Measurements from ENCODE around the gene TRAPPC4.
"Not testable (repeated sequence)": the region's sequence is repeated elsewhere in the genome, so short reads cannot be mapped to it uniquely, and the experiment has no call there.

Gene TRAPPC4

DNA sequence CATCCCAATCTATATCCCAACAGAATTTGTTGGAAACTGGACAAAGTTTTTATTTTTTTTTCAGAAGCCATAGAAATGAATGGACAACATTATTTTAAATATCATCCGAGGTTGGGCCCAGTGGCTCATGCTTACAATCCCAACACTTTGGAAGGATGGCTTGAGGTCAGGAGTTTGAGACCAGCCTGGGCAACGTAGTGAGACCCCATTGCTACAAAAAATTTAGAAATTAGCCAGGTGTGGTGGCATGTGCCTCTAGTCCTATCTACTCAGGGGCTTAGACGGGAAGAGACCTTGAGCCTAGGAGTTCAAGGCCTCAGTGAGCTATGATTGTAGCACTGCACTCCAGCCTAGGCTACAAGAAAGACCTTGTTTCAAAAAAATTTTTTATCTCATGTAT is 16.2 kb downstream of the TRAPPC4 start:
- DNase-seq = no peak

DNA sequence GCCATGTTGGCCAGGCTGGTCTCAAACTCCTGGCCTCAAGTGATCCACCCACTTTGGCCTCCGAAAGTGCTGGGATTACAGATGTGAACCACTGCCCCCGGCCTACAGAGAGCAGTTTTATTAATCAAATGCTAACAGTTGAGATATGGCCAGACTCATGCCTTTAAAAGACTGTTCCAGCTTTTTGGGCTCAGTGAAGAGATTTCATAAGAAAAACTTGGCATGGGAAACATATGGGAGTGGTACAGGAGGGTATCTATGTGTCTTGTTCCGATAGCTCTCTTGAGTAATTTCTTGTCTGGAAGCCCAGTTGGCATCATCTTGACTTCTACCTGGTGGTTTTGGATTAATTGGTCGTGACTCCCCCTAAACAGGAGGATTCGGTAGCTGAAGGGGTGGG is 20.3 kb downstream of the TRAPPC4 start:
- DNase-seq = no peak

DNA sequence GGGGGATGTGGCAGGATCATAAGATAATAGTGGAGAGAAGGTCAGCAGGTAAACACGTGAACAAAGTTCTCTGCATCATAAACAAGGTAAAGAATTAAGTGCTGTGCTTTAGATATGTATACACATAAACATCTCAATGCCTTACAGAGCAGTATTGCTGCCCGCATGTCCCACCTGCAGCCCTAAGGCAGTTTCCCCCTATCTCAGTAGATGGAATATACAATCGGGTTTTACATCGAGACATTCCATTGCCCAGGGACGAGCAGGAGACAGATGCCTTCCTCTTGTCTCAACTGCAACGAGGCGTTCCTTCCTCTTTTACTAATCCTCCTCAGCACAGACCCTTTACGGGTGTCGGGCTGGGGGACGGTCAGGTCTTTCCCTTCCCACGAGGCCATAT is 20.9 kb downstream of the TRAPPC4 start:
- not testable (repeated sequence) for DNase-seq

DNA sequence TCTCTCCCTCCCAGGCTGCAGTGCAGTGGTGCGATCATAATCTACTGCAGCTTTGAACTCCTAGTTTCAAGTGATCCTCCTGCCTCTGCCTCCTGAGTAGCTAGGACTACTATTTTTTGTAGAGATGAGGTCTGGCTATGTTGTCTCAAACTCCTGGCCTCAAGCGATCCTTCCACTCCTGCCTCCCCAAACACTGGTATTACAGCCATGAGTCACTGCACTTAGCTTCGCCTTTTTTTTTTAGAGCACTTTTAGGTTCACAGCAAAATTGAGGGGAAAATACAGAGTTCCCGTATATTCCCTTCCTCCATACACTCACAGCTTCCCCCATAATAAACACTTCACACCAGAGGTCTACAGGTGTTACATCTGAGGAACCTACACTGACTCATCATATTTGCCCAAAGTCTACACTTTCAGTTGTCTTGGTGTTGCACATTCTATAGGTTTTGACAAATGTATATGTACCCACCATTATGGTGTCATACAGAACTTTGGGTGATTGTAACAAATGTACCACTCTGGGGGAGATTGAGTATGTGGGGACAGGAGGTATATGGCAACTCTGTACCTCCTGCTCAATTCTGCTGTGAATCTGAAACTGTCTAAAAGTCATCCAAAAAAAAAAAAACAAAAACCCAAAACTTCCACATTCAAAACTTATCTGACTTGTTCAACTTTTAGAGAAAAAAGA is 23.4 kb downstream of the TRAPPC4 start:
- no peak for DNase-seq

DNA sequence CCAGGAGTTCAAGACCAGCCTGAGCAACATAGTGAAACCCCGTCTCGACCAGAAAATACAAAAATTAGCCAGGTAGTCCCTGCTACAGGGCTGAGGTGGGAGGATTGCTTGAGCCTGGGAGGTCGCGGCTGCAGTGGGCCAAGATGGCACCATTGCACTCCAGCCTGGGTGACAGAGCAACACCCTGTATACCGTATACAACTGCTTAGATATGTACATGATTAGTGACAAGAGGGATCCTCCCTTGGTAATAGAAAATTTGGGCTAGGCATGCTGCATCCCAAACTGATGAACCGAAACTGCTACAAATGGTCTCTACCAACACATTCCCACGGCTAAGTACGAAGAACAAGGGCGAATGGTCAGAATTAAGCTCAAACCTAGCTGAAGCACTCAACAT is 24.4 kb downstream of the TRAPPC4 start:
- no peak for DNase-seq

DNA sequence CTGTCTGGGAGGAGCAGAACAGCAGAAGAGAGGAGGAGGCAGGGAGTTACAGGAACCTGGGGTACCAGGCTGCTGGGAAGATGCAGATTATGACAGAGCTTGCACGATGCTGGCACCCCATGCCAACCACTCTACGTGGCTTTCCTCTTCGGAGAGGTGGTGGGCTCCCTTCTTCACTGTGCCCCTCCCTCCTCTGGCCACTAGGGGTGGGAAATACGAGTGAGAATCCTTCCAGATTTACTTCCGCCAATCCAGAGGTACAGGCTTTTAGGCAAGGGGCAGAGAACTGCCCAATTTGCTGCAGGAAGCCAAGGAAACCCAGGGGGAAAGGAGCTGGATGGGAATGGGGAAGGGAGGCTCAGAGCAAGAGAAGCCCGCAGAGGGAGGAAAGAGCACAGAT is 26.1 kb downstream of the TRAPPC4 start:
- no peak for DNase-seq

DNA sequence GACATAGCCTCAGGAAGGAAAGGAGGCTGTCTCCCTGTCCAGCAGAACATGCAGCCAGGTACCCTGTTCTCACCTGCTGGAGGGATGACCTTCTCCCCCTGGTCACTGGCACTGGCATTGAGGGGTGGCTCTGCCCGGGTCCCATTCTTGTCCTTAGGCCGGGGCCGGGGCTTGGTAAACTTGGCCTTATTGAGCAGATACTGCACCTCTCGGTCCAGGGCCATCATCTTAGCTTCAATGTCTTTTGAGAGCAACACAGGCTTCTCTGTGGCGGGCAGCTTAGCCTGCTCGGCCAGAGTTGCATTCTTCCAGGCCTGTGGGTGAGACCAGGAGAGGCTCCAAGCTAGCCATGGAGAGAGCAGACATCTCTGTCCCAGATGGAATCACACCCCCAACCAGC is 27.9 kb downstream of the TRAPPC4 start:
- no peak for DNase-seq

DNA sequence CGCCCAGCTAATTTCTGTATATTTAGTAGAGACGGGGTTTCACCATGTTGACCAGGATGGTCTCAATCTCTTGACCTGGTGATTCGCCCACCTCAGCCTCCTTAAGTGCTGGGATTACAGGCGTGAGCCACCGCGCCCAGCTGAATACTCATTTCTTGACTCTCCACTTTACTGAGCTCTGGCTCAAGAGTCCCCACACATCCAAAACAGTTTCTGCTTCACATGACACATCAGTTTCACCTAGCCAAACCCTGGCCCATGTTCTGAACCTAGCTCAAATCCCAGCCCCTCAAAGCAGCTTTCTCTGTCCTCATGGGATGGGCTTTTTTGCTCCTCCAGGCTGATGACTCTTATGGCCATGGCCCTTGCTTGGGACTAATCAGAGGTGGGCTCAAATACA is 28.6 kb downstream of the TRAPPC4 start:
- no peak for DNase-seq

DNA sequence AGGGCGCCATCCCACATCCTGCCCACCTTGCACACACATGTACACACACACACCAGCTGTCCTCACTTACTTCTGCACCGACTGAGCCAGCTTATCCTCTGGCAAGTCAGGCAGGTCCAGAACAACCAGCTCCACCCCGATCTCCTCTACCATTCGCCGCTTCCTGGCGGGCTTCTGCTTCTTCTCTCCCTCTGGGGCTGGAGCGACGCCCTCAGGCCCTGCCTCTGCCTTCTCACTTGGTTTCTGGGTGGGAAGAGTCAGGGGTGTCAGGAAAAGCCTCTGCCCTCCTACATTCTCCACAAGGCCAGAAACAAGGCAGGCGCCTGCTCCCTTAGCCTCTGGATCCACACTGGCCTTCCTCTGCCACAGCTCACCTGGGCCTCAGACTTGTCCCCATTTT is 30.1 kb downstream of the TRAPPC4 start:
- DNase-seq = no peak

DNA sequence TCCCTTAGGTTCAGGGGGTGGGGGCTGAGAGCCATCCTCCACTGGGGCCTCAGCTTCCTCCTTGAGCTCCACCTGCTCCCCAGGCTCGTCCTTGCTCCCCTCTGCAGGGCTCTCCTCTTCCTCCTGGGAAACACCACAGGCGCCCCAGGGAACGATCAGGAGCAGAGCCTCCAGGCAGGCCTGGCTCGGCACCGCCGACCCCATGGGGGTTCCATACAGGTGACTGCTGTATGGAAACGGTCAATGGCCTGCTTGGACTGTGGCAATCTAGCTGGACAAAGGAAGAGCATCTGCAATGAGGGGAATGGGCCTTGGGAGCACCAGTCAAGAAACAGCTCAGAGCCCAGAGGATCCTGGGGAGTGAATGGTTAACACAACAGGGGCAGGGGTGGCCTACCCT is 30.5 kb downstream of the TRAPPC4 start:
- DNase-seq = no peak

DNA sequence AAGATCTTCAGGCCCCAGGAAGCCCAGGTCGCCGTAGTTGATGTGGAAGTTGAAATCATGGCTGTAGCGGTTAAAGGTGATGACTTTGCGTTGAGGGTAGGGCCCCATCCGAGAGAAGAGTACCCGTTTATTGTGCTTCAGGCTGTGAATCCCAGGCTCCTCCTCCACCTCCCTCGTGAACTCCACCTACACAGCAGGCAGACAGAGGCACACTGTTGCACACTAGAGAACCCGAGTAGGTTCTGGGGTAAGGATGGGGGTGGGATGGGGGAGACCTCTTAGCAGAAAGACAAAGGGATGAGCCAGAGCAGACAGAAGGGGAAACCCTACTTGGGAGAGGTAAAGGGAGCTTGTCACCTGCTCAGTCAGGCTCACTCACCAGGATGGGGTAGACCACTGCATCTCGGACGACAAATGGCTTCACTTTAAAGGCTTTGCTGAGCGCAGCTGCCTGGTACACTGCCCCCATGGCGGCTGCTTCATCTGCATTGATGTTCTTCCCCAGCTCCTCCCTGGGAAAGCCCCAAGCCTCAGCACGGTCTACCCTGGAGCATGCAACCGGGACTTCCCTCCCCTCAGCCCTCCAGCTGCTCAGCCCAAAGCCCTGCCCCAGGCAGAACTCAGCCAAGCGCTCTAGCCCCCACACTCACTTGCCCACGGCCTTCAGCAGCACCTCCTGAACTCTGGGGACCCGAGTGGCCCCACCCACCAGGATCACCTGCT is 33.0 kb downstream of the TRAPPC4 start:
- DNase-seq = no peak

DNA sequence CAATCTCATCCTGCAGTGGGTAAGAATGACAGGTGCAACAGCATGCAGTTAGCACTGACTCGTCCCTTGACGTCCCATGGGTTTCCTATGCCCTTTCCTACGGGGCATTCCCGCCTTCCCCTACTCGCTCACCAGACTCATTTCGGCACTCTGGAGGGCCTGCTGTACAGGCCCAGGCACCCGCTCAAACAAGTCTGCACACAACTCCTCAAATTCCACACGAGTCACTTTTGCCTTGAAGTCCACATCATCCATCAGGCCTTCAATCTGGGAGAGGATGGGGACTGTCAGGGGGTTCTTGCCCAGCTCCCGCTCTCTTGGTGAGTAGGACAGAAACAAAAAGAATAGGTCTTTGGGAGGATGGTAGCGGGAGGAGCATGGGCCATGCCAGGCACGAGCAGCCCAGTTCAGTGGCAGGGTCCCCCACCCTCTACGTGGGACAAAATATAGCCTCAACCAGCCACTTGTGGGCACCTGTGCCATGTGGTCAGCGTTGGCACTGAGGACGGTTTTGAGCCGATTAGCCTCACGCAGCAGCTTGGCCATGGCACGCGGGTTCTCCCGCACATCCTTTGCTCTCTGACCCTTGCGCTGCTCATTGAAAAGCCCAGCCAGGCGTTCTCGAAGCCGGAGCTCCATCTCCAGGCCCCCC is 33.7 kb downstream of the TRAPPC4 start:
- no peak for DNase-seq

DNA sequence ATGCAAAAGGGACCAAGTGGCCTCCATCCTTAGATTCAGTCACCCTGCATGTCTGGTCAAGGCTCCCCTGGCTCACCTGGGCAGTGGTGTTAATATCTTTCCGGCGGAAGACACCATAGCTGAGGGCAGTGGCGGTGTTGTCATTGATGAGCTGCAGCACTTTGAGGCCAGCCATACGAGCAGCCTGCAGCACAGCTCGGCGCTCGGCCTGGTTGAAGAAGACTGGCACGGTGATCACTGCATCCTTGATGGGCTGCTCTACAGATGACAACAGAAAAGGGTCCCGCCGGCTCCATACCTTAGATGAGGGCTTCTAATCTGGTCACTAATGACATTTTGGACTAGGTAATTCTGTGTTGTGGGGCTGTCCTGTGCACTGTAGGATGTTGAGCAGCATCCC is 35.9 kb downstream of the TRAPPC4 start:
- no peak for DNase-seq

DNA sequence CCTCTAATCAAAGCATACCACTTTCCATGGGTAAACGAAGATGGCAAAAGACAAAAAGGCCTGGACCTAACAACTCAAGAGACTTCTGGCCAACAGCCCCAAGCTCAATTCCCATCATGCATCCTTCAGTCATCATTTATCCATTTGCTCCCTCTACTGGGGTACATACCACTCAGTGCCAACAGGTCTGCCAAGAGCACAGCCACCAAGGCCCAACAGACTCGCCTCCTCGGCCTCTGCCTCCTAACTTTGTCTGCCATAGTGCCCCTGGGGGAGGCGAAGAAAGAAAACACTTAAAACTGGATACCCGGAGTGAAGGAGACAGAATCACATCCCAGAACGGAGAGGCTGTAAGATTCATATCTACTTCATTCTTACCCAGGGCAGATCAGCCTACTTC is 37.3 kb downstream of the TRAPPC4 start:
- peak in 2 of 14 donors; percentile 15 for DNase-seq

DNA sequence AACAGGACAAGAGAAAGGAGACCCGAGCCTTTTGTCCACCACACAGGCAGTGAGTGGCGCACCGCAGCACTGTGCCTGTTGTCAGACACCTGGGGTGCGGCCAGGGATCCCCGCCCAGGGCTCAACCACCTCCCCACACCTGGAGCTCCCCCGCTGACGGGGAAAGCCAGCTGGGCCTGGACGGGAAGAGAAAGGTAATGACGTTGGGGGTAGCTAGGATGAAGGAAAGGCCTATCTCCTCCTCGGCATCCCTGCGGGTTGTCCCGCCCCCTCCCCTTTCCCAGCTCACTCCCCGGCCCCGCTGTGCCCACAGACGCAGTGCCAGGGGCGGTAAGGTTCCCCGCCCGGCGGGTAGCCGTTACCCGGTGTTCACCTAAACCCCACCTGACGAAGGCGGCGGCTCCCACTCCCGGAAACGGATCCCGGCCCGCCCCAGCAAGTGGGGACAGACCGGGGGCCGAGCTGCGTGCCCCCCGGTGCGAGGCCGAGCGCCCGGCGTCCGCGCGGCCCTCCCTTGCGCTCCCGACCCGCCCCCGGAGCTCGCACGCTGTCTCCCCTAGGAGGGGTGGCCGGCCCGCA is 37.9 kb downstream of the TRAPPC4 start:
- DNase-seq = peak in 4 of 14 donors; percentile 36 to 51 (median 42)

DNA sequence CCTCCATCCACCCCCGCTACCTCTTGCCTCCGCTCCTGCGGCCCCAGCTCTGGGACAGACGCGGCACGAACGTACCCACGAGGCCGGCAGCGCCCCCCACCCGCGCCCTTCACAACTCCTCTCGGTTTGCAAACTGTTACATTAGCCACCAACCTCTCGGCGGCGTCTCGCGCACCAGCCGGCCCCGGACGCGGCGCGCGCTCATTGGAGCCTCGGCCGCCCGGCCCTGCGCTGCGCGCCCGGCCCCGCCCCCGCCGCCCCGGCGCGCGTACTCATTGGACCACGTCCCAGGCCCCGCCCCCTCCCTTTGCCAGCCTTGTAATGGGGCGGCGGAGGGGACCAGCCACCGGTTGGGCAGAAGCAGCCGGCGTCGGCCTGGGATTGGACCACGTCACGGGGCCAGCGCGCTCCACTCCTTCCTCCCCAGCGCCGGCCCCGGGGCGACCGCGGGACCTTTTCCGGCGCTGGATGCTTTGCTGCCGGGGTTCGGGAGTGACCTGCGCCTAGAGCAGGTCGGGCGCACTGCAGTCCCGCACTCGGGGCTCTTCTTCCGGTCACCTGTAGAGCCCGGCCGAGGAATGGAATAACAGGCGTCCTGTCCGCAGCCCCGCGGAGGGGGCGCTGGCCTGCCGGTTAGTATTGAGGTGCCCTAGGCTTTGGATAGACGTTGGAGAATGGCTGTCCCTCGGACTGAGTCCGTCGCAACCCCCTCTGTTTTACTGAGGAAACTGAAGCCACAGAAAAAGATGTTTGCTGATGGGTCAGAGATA is 38.6 kb downstream of the TRAPPC4 start, which contains the start of gene HYOU1:
Gene HYOU1 (minus strand): TSS at position 206 of the 770 bp plus-strand sequence. CDS start 1,045 bp downstream, outside the sequence.
- DNase-seq = peak; percentile 74 to 99 (median 93)

DNA sequence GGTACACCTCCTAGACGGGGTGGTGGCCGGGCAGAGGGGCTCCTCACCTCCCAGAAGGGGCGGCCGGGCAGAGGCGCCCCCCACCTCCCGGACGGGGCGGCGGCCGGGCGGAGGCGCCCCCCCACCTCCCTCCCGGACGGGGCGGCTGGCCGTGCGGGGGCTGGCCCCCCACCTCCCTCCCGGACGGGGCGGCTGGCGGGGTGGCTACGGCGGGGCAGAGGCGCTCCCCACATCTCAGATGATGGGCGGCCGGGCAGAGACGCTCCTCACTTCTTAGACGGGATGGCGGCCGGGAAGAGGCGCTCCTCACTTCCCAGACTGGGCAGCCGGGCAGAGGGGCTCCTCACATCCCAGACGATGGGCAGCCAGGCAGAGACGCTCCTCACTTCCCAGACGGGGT is 40.6 kb downstream of the TRAPPC4 start:
- DNase-seq = not testable (repeated sequence)

DNA sequence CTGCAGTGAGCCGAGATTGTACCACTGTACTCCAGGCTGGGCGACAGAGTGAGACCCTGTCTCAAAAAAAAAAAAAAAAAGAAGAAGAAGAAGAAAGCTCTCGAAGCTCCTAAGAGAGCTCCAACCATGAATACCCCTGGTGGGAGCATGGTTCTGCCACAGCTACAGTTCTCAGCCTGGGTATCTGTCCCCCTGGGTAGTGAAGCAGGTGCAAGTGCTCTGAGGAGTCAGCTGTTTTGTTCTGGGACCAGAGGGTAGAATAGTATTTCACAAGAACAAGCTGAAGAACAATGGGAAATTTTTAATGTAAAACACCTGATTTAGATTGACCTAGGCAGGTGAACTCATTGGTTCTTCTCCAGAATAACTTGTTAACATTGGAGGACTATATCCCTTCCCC is 42.7 kb downstream of the TRAPPC4 start:
- no peak for DNase-seq

DNA sequence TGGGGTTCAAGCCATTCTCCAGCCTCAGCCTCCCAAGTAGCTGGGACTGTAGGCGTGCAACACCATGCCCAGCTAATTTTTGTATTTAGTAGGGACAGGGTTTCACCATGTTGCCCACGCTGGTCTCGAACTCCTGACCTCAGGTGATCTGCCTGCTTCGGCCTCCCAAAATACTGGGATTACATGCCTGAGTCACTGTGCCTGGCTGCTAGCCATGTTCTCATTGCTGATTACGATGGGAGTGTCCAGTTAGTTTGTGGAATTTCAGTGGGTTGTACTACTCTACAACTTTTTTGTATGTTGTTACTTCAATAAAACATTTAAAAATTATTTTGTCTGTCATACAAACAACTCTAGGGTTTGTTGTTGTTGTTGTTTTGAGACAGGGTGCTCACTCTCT is 44.2 kb downstream of the TRAPPC4 start:
- DNase-seq = no peak

DNA sequence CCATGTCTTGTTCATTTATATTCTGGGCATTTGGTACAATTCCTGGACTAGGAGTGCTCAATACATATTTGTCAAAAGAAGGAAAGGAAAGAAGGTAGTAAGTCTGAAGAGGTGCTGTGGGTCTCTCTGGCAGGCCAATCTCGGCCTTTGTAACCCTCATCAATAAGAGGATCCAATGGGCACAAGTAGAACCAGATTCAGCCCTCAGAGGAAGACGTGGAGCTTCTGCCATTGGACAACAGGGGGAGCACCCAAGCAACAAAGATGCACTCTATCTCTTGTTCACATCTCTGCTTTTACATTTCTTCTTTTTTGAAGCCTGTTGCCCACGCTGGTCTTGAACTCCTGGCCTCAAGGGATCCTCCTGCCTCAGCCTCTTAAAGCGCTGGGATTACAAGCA is 46.8 kb downstream of the TRAPPC4 start:
- DNase-seq = no peak

DNA sequence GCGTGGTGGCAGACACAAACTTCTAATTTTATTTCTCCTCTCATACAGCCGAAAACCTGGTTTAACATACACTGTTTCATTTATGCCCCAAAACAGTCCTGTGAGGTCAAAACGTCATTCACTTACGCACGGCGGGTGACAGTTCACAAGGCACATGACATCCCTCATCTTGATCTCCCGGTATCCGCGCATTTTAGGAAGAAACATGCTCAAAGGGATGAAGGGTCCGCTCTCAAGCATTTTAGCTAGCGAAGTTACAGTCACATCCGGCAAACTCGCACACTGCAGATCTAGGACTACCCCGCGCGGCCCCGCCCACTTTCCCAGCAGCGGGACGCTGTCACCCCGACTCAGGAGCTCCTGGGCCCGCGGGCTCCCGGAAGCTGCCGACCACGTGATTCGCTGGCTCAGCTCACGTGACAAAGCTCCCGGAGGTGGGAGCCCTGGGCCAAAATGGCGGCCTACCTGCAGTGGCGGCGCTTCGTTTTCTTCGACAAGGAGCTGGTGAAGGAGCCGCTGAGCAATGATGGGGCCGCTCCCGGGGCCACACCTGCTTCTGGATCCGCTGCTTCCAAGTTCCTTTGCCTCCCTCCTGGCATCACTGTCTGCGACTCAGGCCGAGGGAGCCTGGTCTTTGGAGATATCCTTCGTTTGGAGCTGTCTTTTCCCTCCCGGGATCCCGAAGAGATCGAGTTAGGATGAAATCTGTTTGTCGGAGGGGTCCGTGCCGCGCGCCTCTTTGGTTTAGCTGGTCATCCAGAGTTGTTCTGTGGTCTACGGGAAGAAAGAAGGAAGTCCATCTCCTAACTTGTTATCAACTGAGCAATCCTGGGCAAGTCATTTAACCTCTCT is 49.0 kb downstream of the TRAPPC4 start, which contains the start of gene VPS11:
Gene VPS11 (plus strand): TSS at position 448 of the 852 bp plus-strand sequence. CDS start 6 bp downstream, at position 454.
- peak; percentile 75 to 97 (median 94) for DNase-seq

Data from C1 segment of cervical spinal cord (tissue), 14 donors.